Myocyte (in vitro differentiated cells): Measurements from ENCODE around the gene SSR3. TPM values are rescaled to one million over a fixed set of nuclear protein-coding genes. Genes with fewer than 3 reads are reported as not detected.
"Not testable (repeated sequence)": the region's sequence is repeated elsewhere in the genome, so short reads cannot be mapped to it uniquely, and the experiment has no call there.

Source experiments
- DNase-seq: peaks from one replicate; pipeline ENCODE4 v3.0.0-alpha.2; 2012; ENCODE audit warnings: low read depth
- total RNA-seq: library from RNA; depleted of rRNA; stranded (reverse); fragments of >200 nt; gene quantifications from 2 replicates; pipeline ENCODE4 v1.2.3, GENCODE V29; 2014

The SSR3 gene
- total RNA-seq, 1 donor from 2014 or later = 358 TPM

GRCh38 chr3:156576051-156576450, 21.1 kb upstream of the SSR3 start:
- no peak for DNase-seq

- DNase-seq = no peak
Observed at GRCh38 chr3:156575641-156576040, 20.7 kb upstream of the SSR3 start.

- not testable (repeated sequence) for DNase-seq
Observed at GRCh38 chr3:156569881-156570280, 15.0 kb upstream of the SSR3 start.

GRCh38 chr3:156569016-156569415, 14.1 kb upstream of the SSR3 start:
- DNase-seq = not testable (repeated sequence)

- no peak for DNase-seq
Observed at GRCh38 chr3:156563900-156564682, 9.2 kb upstream of the SSR3 start.

- DNase-seq = not testable (repeated sequence)
Observed at GRCh38 chr3:156562486-156562885, 7.6 kb upstream of the SSR3 start.

GRCh38 chr3:156561533-156561932, 6.6 kb upstream of the SSR3 start:
- peak; percentile 78 for DNase-seq

GRCh38 chr3:156559321-156559720, 4.4 kb upstream of the SSR3 start:
- DNase-seq = no peak

- no peak for DNase-seq
Observed at GRCh38 chr3:156558389-156558788, 3.5 kb upstream of the SSR3 start.

GRCh38 chr3:156554515-156554841, 439 bp downstream of the SSR3 start:
- no peak for DNase-seq

- DNase-seq = peak; percentile 63
Observed at GRCh38 chr3:156553705-156554356, 1.1 kb downstream of the SSR3 start.

GRCh38 chr3:156552973-156553372, 1.9 kb downstream of the SSR3 start:
- no peak for DNase-seq

GRCh38 chr3:156551746-156552145, 3.2 kb downstream of the SSR3 start:
- DNase-seq = peak; percentile 90

GRCh38 chr3:156551261-156551660, 3.7 kb downstream of the SSR3 start:
- DNase-seq = peak; percentile 79

- DNase-seq = no peak
Observed at GRCh38 chr3:156548902-156549301, 6.0 kb downstream of the SSR3 start.

- DNase-seq = no peak
Observed at GRCh38 chr3:156548041-156548687, 6.8 kb downstream of the SSR3 start.

GRCh38 chr3:156547637-156548036, 7.3 kb downstream of the SSR3 start:
- no peak for DNase-seq

- no peak for DNase-seq
Observed at GRCh38 chr3:156543043-156543555, 11.8 kb downstream of the SSR3 start.

GRCh38 chr3:156542101-156543042, 12.5 kb downstream of the SSR3 start:
- no peak for DNase-seq

GRCh38 chr3:156539802-156540201, 15.1 kb downstream of the SSR3 start:
- no peak for DNase-seq

- no peak for DNase-seq
Observed at GRCh38 chr3:156539051-156539450, 15.9 kb downstream of the SSR3 start.
